Breast epithelium (tissue), 3 donors: ENCODE measurements around the gene WHAMM.

ENCODE experiments used
- CTCF ChIP-seq, 3 donors: fragments of 450-650 bp; IDR thresholded peaks; one replicate each; pipeline ENCODE4 v1.5.1; 2016 to 2017; ENCODE audit warnings: antibody characterized with exemption in 3 of 3, mild to moderate bottlenecking in 3 of 3, moderate library complexity in 3 of 3
- POLR2A ChIP-seq: fragments of 450-650 bp; IDR thresholded peaks from one replicate; pipeline ENCODE4 v1.6.1; 2016; ENCODE audit warnings: antibody characterized with exemption, mild to moderate bottlenecking, moderate library complexity
- POLR2AphosphoS5 ChIP-seq, 3 donors: sonication (generic); formaldehyde crosslinking; IDR thresholded peaks; one replicate each; pipeline ENCODE4 v1.6.1; 2017; ENCODE audit warnings: antibody characterized with exemption in 3 of 3

- TF ChIP-seq POLR2AphosphoS5 (IDR thresholded peaks at IDR 0.05) (no peak), CTCF (IDR thresholded peaks at IDR 0.05) (no peak), POLR2A (no peak)
Measured at GRCh38 chr15:82798531-82799166, 10.8 kb upstream of the WHAMM start.
